Endometrial microvascular endothelial cells (primary cell): Measurements from ENCODE around the gene RASD2. TPM values are rescaled to one million over a fixed set of nuclear protein-coding genes. Genes with fewer than 3 reads are reported as not detected.

Experiments
- in situ Hi-C: cut with HindIII; loops from 2 replicates; pipeline ENCODE4 v1.10.0; 2017; ENCODE audit warnings: low sequenced_read_pairs, low pct_unique_long_range_greater_than_20kb; ENCODE audit errors: inconsistent ontology term
- total RNA-seq: library from RNA; depleted of rRNA; stranded (reverse); fragments of >200 nt; gene quantifications from one replicate; pipeline ENCODE4 v1.2.3, GENCODE V29; 2015; ENCODE audit errors: inconsistent ontology term

The RASD2 gene
- total RNA-seq, 1 donor from 2014 or later, result not detected

DNA sequence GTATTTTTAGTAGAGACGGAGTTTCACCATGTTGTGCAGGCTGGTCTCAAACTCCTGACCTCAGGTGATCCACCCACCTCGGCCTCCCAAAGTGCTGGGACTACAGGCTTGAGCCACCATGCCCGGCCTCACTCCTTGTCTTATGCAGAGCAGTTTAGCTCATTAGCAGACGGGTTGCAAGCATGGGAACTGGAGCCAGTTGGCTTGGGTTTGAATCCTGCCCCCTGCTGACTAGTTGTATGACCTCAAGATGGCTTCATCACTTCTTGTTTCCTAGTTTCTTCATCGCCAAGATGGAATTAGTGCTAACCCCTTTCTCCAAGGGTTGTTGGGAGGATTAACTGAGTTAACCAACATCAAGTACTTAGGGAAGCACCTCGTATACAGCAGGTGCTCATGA, 23.4 kb upstream of the RASD2 start:
- in situ Hi-C loops, result no loop called here

DNA sequence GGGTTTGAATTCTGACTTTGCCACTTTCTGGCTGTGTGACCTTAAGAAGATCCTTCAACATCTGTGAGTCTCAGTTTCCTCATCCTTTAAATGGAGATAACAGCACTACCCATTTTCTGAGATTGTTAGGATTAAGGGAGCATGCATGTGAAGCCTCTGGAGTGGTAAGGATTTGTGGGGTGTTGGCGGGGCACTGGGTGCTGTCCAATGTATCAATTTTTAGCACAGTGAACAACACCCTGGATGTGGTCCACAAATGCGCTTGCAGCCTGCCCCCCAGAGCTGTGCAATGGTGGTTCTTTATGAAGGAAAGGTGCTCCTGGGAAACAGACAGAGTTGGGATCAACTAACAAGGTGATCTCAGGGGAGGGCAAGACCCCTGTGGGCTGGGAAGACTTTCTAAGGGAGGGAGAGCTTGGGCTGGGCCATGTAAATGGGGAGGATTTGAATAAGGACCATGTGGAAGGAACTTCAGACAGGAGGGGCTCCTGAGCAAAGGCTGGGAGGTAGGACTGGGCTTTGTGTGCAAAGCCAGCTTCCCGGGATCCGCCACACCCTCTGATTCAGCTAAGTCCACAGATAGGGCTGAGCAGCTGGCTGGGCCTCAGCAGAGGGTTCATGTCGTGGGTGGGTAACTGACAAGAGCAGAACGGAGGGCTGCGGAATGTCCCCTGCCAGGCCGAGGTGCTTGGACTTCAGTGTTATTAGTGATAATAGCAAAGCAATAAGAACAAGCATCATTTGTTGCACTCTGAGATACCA, 22.7 kb upstream of the RASD2 start:
- in situ Hi-C loops, result no loop called here

DNA sequence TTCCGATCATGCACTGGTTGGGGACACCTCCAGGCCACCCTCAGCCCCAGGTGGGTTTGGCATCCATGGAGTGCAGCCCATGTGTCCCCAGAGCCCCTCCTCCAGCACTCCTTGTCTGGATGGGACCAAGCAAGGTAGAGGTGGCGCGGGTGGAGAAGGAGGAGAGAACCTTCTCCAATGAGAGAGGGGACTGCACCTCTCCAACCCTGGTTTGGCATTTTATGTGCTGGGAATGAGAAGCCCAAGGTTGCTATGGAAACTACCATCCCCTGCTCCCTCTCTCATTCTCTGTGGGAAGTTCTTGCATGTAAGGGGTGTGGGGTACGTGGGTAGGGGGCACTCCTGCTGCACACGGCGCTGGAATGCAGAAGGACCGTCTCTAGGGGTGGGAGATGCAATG, 21.8 kb upstream of the RASD2 start:
- in situ Hi-C loops, result no loop called here

DNA sequence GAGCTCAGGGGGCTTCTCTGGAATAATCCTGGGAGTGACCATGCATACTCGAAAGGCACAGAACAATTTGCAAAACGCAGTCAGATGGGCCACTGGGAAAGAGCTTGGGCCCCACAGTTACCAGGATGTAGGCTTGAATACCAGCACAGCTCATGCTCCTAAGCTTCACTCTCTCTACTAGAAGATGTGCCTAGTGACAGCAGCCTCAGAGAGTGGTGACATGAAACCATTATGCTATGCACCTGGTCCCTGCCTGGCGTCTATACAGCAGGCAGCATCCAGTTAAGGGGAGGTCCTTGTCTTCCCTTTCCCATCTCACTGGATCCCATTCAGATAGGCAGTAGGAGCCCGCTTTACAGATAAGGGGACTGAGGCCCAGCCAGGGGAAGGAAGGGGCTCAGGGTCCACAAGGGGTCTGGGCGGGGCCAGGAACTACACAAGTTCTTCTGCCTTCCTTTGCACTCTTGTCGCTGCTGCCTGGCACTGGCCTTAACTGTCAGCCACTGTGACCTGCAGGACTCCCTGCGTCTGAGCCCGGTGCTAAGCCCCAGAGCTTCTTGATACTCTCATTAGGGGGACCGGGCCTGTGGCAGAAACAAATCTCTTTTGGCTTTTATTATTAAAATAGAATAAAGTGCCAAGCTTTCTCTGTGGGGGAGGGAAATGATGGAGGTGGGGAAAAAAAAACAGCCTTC, 21.2 kb upstream of the RASD2 start:
- in situ Hi-C loops, result no loop called here

DNA sequence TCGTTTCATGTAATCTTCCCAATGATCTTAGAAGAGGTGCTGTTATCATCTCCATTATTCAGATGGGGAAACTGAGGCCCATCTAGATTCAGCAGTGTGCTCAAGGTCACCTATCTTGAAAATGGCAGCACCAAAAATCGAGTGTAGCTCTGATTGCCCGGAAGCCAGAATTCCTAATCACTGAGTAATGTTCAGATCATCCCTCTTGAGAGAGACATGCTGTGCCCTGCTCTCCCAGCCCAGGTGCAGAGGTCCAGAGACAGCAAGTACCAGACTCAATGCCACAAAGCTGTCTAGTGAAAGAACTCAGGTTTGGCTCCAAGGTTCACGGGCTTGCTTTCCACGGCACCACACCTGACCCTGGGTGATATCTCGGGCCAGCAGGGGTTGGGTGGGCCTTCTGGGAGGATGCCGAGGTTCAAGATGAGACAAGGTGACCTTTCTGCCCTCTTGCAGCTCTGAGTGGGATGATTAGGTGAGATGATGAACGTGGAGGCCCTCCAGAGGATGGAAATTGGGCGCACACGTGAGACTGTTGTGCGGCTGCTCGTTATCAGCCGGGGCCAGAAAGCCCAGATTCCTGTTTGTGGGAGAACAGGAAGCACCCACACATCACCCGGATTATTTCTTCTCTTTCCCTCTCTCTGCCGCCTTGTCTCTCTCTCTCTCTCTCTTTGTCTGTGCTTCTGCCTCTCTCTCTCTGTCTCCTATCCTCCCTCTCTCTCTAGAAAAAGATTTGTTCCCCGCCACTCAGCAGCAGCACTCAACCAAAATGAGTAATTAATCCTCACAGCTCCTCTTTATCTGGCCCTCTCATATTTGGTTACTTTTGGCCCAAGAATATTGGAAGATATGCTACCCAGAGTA, 19.0 kb upstream of the RASD2 start:
- in situ Hi-C loops, result no loop called here

DNA sequence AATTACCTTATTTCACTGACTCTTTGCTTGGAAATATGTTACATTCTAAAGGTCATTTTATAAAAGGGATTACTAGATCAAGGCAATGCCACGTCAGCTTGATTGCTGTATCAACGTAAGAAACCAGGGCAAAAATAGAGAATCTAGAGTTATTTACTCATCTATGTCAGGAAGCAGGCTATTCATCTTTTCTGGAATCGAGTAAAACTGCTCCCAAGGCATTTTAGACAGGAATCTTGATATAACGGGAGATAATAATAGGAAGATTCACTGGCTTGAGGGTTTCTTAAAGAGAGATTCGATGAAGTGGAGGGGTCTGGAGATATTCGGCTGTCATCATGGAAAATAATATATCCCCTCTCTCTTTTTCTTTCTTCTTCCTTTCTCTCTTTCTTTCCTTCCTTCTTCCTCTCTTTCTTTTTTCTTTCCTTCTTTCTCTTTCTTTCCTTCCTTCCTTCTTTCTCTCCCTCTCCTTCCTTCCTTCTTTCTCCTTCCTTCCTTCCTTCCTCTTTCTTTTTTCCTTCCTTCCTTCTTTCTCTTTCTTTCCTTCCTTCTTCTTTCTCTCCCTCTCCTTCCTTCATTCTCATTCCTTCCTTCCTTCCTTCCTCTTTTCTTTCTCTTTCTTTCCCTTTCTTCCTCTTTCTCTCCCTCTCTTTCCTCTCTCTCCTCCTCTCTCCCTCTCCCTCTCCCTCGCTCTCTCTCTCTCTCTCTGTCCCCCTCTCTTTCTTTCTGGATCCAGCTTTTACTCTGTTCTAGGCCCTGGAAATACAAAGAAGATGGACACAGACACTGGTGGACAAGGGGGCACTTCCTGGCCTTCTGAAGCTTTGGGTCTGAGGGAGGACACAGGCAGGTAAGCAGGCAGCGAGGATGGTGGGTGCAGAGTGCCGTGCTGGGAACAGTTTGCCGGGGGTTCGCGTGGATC, 18.1 kb upstream of the RASD2 start:
- in situ Hi-C loops, result no loop called here

DNA sequence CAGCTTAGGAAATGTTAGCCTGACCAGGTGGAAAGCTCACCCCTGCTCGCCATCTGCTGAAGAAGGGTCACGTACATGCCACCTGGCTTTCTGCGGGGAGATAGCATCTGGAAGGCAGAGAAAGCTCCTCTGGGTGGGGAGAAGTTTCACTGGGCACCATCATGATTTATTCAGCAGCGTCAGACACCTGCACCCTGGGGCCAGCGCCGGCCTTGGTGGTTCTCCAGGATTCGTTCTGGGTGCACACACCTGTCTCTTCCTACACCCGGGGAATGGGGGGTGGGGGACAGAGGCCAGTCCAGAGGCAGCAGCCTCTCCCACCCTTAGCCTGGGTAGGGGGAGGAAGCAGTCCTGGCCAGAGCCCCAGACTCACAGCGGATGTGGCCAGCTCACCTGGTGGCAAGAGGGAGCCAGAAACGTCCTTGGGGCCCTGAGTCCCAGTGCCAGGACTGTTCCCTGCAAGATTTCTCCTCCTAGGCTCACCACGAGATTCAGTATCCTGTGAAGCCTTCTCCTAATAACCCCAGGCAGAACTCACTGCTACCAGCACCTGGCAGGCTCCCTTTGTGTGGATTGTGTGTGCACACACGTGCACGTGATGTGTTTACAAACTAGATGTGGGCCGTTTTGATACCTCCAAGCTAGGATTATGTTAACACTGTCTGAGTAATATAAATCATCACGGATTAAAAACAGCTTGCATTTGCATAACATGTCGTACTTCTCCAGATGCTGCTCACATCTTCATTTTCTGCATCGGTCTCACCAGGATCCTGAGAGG, 17.3 kb upstream of the RASD2 start:
- in situ Hi-C loops, result no loop called here

DNA sequence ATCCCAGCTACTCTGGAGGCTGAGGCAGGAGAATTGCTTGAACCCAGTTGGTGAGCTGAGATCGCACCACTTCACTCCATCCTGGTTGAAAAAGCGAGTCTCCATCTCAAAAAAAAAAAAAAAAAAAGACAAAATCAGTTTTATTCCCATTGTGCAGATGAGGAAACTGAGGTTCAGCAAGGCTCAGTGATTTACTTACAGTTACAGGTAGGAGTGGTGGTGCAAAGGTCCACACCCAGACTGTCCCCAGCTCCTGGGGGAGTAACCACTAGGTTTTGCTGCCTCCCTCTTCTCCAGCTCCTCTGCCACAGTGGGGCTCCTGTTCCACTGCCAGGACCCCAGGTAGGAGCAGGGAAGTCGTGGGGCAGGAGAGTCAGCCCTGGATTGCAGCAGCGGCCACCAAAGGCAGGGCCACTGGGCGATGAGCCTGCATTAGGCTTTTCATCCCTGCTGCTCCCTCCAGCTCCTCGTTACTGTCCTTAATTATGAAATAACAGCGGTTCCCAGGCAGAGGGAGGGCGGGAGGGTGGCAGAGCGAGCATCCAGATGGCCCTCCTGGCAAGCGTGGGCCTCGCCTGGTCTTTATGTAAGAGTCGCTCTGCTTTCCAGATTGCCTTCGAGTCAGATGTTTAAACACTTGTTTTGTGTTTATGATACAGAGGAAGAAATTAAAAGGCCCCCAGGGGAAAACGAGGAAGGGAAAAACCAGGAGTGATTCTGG, 15.5 kb upstream of the RASD2 start:
- in situ Hi-C loops, result no loop called here

DNA sequence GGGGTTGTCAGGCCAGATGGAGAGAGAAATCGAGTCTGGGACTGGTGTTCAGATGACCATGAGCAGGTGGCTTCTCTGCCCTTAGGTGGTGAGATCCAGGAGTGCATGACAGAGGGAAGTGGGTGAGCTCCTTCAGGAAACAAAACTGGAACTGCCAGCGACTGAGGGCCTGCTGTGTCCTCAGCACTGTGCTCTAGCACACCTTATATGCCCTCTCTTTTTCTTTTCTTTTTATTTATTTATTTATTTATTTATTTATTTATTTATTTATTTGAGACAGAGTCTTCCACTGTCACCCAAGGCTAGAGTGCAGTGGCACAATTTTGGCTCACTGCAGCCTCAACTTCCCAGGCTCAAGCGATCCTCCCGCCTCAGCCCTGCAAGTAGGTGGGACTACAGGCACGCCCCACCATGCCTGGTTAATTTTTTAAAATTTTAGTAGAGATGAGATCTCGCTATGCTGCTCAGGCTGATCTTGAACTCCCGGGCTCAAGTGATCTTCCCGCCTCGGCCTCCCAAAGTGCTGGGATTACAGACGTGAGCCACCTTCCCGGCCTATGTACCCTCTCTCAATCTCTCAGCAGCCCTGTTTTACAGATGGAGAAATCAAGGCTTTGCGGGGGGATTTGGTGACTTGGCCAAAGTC, 14.8 kb upstream of the RASD2 start:
- in situ Hi-C loops, result no loop called here

DNA sequence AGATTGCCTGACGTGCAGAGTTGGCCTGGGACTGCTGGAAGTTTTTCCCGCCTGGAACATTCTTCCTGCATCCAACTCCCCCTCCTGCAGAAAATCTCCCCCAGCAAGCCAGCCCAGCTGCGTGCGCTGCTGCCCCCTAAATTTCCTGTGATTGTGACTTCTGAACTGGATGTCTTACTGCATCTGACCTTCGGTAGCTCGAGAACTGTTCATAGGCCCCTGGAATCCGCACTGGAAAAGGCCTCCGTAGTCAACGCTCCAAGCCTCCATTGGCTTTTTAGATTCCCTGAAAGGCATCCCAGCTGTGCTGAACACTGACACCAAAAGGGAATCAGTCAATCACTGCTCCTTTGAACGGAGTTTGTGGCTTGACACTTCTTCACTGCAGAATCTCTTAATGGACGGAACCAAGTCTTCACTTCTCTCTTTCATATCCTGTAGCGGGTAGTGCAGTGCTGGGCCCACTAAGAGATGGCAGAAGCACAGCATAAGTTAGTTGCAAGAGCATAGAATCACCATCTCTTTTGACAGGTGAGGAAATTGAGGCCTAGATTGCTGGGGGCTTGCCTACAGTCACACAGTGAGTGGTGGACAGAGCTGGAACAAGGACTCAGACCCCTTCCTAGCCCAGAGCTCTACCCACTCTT, 14.2 kb upstream of the RASD2 start:
- in situ Hi-C loops, result no loop called here

DNA sequence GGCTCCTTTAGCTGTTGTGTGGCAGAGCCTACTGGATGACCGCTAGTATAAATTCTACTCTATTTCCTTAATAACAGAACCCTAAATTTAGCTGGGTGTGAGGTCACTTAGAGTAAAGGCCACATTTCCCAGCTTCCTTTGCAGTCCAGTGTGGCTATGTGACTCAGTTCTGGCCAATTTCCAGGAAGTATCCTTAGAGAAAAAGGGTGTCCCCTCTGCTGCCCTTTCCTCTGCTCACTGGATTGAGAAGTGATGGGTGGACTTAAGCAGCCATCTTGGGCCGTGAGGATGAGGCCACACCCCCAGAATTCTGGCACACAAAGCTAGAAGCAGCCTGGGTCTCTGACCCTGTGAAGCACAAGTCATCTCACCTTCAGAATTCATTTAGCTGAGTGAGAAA, 11.7 kb upstream of the RASD2 start:
- in situ Hi-C loops, result no loop called here

DNA sequence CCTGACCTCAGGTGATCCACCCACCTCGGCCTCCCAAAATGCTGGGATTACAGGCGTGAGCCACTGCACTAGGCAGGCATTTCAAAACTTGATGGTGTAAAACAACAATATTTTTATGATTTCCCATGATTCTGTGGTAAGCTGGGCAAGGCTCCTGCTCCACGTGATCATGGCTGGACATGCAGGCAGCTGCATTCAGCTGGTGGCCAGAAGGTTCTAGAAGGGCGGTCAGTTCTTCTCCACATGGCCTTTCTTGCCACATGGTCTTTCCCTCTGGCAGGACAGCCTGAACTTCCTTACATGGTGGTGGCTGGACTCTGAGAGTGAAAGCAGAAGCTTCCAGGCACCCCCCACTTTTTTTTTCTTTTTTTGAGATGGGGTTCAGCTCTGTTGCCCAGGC, 9.9 kb upstream of the RASD2 start:
- in situ Hi-C loops, result no loop called here

DNA sequence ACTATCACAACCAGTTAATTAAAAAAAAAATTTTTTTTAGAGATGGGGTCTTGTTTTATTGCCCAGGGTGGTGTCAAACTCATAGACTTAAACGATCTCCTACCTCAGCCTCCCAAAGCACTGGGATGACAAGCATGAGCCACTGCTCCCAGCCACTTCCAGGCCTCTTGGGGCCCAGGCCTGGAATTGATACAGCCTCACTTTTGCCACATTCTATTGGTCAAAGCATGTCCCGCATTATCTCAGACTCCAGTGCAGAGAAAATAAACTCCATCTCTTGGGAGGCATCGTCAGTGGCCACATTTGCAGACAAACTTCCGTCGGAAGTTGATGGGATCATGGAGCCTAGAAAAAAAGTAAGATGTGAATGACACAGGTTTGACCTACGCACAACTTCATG, 9.4 kb upstream of the RASD2 start:
- in situ Hi-C loops, result no loop called here

DNA sequence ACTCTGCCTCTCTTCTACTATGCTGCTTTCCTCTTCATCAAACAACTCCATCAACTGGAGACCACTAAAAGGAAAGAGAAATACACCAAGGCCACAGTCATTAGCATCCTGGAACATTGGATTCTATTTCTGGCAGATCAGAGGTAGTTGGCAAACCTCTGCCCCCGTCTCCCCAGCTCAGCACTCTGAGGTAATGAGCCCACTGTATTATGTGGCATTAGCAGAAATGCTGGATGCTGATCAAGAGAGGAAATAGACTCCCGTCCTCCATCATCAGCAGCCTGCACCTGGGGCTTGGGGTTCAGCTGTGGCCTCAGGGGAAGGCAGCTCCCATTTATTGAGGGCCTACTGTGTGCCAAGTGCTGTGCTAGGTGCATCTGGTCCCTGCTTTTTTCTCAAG, 9.0 kb upstream of the RASD2 start:
- in situ Hi-C loops, result no loop called here

DNA sequence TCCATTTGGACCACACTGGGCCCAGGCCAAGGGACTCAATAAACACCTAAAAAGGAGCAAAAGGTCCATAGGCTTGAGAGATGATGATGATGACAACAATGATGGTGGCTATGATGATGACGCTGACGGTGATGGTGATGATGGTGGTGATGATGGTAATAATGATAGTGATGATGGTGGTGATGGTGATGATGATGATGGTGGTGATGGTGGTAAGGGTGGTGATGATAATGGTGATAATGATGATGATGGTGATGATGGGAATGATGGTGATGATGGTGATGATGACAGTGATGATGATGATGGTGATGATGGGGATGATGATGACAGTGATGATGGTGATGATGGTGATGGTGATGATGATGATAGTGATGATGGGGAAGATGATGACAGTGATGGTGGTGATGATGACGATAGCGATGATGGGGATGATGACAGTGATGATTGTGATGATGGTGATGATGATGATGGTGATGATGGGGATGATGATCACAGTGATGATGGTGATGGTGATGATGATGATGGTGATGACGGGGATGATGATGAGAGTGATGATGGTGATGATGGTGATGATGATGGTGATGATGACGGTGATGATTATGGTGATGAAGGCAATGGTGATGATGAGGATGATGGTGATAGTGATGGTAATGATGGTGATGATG, 7.1 kb upstream of the RASD2 start:
- in situ Hi-C loops, result no loop called here

DNA sequence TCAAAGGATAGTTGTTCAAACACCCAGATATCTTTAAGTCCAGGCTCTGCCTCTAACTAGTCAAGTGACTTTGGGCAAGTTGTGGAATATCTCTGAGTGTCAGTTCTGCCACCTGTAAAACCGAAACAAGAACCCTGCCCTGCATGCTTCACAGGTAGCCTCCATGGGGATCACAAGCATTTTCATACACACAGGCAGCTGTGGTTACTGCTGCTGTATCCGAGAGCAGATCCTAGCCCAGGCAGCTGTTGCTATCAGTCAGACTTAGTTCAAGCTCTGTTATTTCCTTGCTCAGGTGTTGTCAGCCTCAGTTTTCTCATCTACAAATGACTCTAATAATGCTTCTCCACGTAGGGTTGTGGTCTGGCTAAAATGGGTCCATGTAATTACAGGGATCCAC, 6.5 kb upstream of the RASD2 start:
- in situ Hi-C loops, result no loop called here
